Right ventricle myocardium inferior (tissue), 1 donor: Measurements from ENCODE around the gene SRRM5. TPM values are rescaled to one million over a fixed set of nuclear protein-coding genes. Genes with fewer than 3 reads are reported as not detected.
"Not testable (repeated sequence)": the region's sequence is repeated elsewhere in the genome, so short reads cannot be mapped to it uniquely, and the experiment has no call there.

Experiments used
- ATAC-seq: fragments of 200-7000 bp; cut with Tn5 transposase; one replicate; pipeline ENCODE4 v1.9.1; 2020; ENCODE audit warnings: mild to moderate bottlenecking, moderate library complexity
- DNase-seq: peaks from one replicate; pipeline ENCODE4 v3.0.0; 2021; ENCODE audit errors: missing footprints
- intact Hi-C: fragments of 100-400 bp; cut with DNase I; formaldehyde crosslinking; loops from one replicate; pipeline ENCODE4 v1.11.0; 2022
- total RNA-seq: library from RNA; stranded (reverse); fragmentation: NEBNext Ultra II Directional; extraction: Animal tissue kit (Norgen Biotek cat#: 25700); gene quantifications from one replicate; pipeline ENCODE4 v1.2.1, GENCODE V29; 2021
- donor health status: DM: no; HTN: yes; CAD: no; lungs with severe emphysema.

SRRM5 gene
- total RNA-seq, 1 donor from 2014 or later = 0.16 TPM

DNA sequence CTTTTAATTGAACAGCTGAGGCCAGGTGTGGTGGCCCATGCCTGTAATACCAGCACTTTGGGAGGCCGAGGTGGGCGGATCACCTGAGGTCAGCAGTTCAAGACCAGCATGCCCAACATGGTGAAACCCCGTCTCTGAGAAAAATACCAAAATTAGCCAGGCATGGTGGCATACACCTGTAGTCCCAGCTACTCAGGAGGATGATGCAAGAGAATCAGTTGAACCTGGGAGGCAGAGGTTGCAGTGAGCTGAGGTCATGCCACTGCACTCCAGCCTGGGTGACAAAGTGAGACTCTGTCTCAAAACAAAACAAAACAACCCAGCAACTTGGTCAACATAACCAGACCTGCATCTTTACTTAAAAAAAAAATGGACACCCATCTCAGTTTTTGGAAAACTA lies 24.9 kb upstream of the SRRM5 start:
- DNase-seq = peak; percentile 28
- ATAC-seq, intact Hi-C loops: not testable (repeated sequence)

DNA sequence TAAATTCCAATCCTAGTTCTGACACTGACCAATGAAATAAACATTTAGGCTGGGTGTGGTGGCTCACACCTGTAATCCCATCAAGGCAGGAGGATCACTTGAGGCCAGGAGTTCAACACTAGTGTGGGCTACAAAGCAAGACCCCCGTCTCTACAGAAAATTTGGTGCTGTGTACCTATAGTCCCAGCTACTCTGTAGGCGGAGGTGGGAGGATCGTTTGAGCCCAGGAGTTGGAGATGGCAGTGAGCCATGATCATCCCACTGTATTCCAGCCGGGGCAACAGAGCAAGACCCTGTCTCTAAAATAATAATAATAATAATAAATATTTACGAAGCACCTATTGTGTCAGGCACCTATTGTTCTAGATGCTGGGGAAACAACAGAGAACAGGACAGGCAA lies 22.6 kb upstream of the SRRM5 start:
- no peak for ATAC-seq

DNA sequence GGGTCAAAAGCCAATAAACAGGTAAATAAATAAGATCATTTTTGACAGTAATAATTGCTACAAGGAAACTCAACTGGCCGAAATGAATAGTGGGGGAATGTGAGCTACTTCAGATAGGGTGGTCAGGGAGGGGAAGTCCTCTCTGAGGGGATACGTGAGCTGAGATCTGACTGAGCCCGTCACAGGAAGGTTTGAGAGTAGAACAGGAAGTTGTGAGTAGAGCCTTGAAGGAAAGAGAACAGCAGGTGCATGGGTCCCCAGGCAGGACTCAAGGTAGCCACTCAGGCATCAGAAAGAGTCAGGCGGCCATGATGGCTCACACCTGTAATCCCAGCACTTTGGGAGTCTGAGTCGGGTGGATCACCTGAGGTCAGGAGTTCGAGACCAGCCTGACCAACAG lies 22.2 kb upstream of the SRRM5 start:
- DNase-seq = no peak
- intact Hi-C loops = loop anchor here (10.0 kb wide), 1 partner anchor 125 kb away; the partner anchor contains the start of gene LYPD3
- ATAC-seq = no peak

More for the DNA sequence above, 22.6 kb upstream of the SRRM5 start:
- intact Hi-C loops = no loop called here
- DNase-seq = no peak

DNA sequence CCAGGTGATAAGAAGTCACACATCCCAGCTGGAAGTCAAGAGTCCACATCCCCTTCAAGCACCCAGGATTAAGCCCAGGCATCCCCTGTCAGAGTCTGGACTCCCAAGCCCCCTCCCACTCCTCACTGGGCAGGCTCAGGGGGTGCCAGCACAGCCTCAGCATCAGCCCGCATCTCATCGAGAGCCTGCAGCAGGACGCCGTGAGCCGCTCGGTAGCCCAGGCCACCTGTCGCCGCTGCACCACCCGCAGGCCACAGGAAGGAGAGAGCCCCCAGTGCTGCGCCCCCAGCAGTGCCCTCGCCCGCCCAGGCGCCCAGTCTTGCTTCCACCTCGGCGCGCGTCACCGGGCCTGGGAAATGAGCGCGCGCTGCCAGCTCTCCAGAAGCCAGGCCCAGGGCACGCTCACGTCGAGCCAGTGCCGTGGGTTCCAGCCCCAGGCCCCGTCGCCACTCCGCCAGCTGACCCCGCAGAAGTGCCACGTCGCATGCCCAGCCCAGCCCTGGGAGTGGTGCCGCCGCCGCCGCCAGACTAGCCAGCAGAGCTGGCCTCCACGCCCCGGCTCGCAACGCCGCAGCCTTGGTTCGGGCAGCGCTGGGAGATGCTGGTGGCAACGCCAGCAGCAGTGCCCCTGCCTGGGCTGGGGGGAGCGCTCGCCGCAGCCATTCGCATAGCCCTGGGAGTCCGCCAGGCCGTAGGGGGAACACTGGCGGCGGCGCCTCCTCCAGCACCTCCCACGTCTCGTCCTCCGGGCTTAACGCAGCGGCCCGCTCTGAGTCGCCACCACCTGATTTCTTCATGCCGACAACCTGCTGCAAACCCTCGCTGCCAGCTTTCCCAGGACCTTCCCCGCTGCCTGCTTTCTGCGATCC lies 19.8 kb upstream of the SRRM5 start:
- no peak for ATAC-seq
- DNase-seq = peak; percentile 55
- intact Hi-C loops = loop anchor here (10.0 kb wide), 1 partner anchor 127 kb away; the partner anchor contains the start of gene LYPD3

DNA sequence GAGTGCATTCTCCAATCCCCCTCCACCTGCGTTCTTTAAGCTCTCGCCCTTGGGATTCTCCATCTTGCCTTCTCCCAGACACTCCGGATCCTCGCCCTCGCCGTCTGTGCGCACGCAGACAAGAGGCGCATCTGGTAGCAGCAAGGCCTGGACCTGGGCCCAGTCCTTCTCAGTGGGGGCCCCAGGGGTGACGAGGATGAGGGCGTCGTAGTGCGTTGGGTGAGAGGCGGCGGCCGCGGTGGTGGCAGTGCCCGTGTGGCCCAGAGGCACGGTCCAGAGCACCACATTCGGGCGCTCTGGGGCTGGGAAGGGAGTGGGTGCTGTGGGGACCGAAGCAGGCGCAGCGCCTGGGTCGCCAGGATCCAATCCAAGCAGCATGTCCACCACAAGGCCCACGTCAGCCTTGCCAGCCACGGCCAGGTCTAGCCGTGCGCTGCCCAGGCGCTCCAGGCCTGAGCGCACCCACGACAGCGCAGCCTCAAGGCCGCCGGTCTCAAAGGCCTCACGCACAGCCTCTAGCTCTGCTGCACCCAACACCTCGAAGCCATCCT lies 19.0 kb upstream of the SRRM5 start:
- intact Hi-C loops = loop anchor here (10.0 kb wide), 1 partner anchor 128 kb away; the partner anchor contains the start of gene LYPD3
- no peak for ATAC-seq
- no peak for DNase-seq

DNA sequence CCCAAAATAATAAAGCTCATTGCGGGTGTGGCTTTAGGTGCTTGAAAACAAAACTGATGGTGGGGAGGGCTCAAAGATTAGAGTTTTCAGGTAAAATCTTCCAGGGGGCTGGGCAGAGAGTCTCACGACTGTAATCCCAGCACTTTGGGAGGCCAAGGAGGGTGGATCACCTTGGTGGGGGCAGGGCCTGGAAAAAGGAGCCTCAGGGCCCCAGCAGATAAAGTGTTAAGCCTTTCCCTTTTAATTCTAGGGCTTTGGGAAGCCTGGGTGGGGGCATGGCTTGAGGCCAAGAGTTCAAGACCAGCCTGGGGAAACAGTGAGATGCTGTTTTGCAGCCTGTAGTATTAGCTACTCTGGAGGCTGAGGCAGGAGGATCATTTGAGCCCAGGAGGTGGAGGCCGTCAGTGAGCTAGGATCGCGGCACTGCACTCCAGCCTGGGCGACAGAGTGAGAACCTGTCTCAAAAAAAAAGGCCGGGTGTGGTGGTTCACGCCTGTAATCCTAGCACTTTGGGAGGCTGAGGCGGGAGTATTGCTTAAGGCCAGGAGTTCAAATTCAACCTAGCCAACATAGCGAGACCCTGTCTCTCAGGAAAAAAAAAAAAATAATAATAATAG lies 17.7 kb upstream of the SRRM5 start:
- intact Hi-C loops = loop anchor here (10.0 kb wide), 1 partner anchor 129 kb away; the partner anchor contains the start of gene LYPD3
- ATAC-seq = no peak
- DNase-seq = no peak

DNA sequence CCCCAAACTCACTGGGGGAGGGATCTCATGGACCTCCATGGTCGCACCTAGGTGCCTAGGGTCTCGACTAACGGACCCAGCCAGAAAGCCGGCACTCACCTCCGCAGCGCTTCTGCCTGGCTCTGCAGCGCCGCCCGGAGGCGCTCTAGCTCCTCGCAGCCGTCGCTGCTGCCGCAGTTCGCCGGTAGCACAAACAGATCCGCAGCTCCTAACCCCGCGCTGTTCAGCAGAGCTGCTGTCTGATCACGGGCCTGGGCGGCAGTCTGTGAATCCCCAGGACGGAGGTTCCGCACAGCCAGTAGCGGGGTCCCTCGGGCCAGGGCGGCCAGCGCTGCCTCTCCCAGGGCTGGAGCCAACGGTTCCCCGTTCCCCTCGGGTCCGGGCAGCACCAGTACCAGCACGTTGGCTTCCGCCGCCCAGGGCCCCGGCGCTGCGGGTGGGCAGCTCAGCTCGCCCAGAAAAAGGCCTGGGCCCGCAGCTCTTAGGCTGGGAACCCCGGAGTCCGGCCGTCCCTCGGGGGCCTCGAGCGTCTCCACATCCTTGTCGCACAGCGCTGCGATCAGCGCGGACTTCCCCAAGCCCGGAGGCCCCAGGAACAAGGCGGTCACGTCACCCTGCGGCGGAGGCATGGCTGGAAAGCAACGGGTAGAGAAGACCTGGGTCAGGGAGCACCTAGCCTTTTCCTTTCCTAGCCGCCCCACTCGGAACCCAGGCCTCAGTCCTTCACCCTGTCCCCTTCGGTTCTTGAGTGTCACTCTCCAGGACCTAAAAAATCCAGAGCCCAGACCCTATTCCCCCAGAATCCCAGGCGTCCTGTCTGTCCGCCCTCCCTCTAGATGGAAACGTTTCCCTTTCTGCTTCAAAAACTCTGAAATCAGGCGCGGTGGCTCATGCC lies 16.9 kb upstream of the SRRM5 start:
- DNase-seq = peak; percentile 78
- no peak for ATAC-seq
- intact Hi-C loops = loop anchor here (10.0 kb wide), 1 partner anchor 130 kb away; the partner anchor contains the start of gene LYPD3

DNA sequence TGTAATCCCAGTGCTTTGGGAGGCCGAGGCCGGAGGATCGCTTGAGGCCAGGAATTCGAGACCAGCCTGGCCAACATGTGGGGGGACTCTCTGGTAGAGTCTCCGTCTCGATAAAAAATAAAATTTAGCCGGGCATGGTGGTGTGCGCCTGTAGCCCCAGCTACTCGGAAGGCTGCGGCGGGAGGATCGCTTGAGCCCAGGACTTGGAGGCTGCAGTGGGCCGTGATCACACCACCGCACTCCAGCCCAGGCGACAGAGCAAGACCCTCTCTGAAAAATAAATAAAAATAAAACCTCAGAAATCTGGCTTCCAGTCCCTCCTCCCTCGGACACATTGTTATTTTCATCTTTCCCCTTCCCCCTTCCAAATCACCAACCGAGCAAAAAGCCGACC lies 16.3 kb upstream of the SRRM5 start:
- ATAC-seq (peak; percentile 4), DNase-seq (peak; percentile 75)
- intact Hi-C loops = loop anchor here (10.0 kb wide), 1 partner anchor 131 kb away; the partner anchor contains the start of gene LYPD3

DNA sequence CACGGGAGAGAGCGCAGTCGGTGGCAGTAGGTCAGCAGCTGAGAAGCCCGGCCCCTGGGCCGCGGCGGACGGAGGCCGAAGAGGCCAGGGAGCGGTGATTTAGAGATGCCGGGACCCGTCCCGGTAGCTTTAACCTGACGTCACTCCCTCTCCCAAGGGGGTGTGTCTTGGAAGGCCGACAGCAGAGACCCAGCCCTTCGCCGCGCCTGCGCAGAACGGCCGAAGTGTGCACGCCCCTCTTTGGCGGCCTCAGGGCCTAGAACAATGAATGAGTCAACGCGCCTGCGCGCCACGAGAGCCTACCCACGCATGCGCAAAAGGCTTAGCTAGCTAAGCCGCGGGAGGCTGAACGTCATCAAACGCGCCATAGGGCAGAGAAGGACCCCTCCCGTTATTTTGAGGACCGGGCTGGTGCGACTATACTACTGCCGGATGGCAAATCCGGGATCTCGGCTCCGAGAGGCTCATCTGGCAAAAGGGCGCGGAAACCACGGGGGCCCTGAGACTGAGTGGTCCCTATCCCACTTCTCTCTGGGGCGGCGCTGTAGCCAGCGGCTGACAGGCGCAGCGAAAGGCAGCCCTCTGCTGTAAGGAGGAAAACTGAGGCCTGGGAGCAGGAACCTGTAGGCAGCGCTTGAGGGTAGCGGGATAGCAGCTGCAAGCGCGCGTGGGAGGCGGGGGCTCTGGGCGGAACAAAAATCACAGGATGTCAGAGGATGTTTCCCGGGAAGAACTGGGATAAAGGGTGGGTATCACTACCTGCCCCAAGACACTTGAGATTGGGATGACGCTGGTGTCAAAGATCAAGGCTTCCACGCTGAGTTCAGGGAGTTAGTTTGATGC lies 15.7 kb upstream of the SRRM5 start, which contains the start of the genes IRGQ and ZNF576:
TSS of gene IRGQ (minus strand) at position 136 of the 843 bp plus-strand sequence. CDS start 796 bp downstream, outside the sequence.
TSS of gene ZNF576 (plus strand) at position 597 of the 843 bp plus-strand sequence. CDS start 514 bp downstream, outside the sequence.
- DNase-seq = peak; percentile 100
- ATAC-seq = peak; percentile 95
- intact Hi-C loops = loop anchor here (1.0 to 10.0 kb wide), 4 partner anchors 21 to 131 kb away; partner anchors contain the start of genes LYPD3, PINLYP, XRCC1 and ZNF428

DNA sequence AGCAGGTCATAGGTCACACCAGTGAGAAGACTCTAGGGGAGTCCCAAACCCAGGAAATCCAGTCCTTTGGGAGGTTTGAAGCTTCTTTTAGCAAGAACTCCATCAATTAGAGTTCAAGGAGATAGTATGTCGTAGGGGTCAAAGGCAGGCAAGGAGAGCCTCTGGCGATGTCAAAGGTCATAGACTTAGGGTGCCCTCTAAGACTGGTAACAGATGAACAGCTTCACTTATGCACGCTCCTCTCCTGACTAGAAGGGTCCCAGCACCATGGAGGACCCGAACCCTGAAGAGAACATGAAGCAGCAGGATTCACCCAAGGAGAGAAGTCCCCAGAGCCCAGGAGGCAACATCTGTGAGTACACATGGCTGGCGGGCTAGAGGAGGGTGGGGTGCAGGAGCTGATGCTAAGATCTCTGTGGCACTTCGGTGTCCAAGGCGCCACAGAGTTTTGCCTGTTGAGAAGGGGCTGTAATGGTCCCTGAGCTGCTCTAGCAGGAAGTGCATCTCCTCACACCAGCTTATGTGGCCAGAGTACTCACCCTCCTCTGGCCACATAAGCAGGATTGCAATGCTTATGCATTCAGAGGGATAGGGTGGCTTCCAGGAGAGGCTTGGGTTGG lies 14.9 kb upstream of the SRRM5 start:
- intact Hi-C loops = loop anchor here (1.0 to 10.0 kb wide), 4 partner anchors 22 to 132 kb away; partner anchors contain the start of genes LYPD3, PINLYP, XRCC1 and ZNF428
- DNase-seq (no peak), ATAC-seq (no peak)

DNA sequence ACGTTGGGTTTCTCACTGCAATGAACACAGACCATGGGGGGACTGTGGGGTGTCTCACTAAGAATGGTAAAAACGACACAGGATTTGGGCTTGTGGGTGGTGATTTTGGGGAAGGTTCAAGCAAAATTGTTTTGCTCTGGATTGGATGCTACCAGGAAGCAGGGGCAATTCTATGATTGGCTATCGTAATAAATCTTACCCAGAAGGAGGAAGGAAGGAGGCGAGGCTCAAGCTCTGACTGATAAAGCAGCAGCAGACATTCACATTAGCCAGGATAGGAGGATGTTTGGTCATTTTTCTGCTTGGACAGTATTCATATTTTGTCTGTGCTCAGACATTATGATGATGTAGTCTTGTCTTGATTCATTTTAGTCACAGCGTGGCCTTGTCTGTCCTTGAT lies 14.0 kb upstream of the SRRM5 start:
- no peak for ATAC-seq
- intact Hi-C loops = loop anchor here (10.0 kb wide), 1 partner anchor 133 kb away; the partner anchor contains the start of gene LYPD3
- no peak for DNase-seq

DNA sequence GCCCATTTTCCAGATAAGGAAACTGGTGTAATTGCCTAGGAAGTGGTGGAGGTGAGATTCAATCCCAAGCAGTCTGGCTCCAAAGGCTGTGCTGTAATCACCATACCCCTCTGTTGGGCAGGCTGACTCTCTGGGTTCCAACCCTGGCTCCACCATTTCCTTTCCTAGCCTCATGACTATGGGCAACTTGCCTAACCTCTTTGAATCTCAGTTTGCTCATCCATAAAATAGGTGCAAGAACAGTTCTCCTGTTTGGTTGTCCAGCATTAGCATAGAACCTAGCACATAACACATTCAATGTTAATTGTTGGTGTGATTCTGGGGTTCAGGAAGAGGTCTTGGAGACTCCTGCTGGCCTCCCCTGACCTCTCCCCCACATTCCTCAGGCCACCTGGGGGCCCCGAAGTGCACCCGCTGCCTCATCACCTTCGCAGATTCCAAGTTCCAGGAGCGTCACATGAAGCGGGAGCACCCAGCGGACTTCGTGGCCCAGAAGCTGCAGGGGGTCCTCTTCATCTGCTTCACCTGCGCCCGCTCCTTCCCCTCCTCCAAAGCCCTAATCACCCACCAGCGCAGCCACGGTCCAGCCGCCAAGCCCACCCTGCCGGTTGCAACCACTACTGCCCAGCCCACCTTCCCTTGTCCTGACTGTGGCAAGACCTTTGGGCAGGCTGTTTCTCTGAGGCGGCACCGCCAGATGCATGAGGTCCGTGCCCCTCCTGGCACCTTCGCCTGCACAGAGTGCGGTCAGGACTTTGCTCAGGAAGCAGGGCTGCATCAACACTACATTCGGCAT lies 13.2 kb upstream of the SRRM5 start:
- intact Hi-C loops = loop anchor here (10.0 kb wide), 1 partner anchor 134 kb away; the partner anchor contains the start of gene LYPD3
- DNase-seq = no peak
- no peak for ATAC-seq

DNA sequence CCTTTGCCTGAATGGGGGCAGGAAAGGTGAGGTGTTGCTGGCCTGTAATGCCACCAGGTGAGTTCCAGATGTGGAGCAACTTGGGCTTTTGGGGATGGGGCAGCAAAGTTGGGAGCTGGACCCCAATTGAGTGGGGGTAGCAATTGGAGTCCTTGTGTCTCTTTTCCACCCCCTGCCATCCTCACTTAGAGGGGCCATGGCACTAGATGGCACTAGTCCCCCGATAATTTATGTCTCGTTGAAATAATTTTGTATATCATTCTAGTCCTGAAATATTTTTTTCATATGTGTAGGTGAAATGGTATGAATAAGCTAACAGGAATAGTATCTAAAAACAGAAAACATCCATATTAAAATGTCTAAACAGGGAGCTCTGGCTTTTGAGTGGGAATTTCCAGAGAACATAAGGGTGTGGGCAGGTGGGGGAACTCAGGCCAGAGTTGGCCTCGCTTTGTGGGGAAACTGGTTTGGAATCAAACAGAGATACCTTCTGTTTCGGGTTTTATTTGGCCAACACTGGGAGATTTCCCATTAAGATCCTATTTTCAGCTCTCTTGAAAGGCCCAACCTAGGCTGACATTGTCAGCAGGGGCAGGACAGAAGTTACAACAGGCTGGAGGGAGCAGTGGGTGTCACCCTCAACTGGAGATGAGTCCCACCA lies 12.1 kb upstream of the SRRM5 start:
- intact Hi-C loops = loop anchor here (10.0 kb wide), 1 partner anchor 135 kb away; the partner anchor contains the start of gene LYPD3
- DNase-seq (no peak), ATAC-seq (no peak)

DNA sequence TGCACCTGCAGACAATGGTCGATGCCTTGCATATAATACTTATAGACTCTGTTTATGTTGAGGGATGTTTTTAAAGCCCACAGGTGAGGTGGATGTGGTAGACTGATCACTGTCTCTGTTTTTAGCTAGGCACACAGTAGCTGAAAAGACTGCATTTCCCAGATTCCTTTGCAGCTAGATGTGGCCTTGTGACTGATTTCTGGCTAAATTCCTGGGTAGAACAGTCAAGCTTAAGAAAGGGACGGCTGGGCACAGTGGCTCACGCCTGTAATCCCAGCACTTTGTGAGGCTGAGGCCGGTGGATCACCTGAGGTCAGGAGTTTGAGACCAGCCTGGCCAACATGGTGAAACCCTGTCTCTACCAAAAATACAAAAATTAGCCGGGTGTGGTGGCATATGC lies 11.6 kb upstream of the SRRM5 start:
- intact Hi-C loops, ATAC-seq, DNase-seq: not testable (repeated sequence)

DNA sequence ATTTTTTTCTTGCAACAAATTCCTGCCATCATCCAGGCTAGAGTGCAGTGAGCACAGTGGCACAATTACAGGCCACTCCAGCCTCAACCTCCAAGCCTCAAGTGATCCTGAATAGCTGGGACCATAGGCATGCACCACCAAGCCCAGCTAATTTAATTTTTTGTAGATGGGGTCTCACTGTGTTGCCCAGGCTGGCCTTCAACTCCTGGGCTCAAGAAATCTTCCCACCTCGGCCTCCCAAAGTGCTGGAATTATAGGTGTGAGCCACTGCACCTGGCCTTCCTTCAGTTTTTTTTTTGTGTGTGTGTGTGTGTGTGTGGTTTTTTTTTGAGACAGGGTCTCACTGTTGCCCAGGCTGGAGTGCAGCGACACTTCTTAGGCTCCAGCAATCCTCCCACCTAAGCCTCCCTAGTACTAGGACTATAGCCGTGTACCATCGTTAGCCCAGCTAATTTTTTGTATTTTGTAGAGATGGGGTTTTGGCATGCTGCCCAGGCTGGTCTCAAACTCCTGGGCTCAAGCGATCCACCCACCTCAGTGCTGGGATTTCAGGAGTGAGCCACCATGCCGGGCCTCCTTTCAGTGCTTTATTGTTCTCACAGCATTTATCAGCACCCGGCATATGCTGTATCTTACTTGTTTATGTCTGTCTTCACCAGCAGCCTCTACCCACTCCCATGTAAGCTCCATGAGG lies 5.9 kb upstream of the SRRM5 start:
- ATAC-seq = no peak
- intact Hi-C loops = no loop called here
- no peak for DNase-seq
